ENCODE data around the gene WBP2. TPM values are rescaled to one million over a fixed set of nuclear protein-coding genes. Genes with fewer than 3 reads are reported as not detected.

Gene WBP2
- total RNA-seq, 2 experiments from 2014 or later: 29.9 to 117 TPM

DNA sequence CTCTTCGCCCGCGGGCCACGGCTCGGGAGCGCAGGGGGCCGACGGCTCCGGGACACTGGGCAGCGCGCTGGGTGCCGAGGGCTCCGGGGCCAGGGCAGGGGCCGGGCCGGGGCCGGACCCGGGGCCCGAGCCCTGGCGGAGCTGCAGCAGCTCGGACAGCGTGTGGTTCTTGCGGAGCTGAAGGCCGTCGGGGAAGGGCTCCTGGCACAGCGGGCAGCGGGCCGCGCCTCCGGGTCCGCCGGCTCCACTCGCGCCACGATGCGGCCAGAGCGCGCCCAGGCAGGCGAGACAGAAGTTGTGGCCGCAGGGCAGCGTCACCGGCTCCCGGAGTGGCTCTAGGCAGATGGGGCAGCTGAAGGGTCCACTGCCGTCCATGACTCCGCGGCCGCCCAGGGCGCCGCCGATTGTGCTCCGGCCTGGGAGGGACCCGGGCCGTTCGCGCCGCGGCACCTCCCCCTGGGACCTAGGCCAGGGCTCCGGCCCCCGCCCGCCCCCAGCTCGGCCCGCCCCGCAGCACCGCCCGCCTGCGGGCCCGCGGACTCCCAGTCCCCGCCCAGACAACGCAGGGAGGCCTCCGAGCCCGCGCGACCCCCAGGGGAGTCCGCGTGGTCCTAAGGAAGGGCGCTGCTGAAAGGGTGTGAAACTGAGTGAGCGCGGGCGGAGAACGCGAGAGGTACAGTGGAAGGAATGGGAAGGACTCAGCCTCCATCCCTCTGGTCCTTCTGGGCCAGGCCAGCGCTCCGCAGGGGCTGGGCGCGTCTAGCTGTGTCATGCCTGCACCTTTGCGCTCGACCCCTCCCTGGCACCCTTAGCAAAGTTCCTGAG, 23.3 kb upstream of the WBP2 start, which contains the start of gene TRIM47:
TRIM47 (minus strand) TSS at position 408 of the 825 bp plus-strand sequence; CDS start at position 375, 33 bp downstream.
- H3K36me3 ChIP-seq (ENCODE audit: insufficient read depth, low read length): 0 out of 2 replicates have a peak, but pooled peaks cover 7% of the 10 kb centered on the region
- peak within 1 kb of the TSS; percentile 71 for H3K4me3 ChIP-seq (ENCODE audit: low read depth, low read length, poor library complexity, severe bottlenecking)
- H3K4me2 ChIP-seq (ENCODE audit: low read length): peak within 1 kb of the TSS; percentile 91
- POLR2A ChIA-PET: interaction anchor here (1.5 kb wide), 1 partner anchor 18 kb away, joined by 4 read pairs; the partner anchor contains the start of gene TRIM65
- H3K4me1 ChIP-seq (ENCODE audit: insufficient read depth, low read length, poor library complexity, severe bottlenecking): peaks cover 31% of the 10 kb centered on the region
- TF ChIP-seq, protein P1, sequence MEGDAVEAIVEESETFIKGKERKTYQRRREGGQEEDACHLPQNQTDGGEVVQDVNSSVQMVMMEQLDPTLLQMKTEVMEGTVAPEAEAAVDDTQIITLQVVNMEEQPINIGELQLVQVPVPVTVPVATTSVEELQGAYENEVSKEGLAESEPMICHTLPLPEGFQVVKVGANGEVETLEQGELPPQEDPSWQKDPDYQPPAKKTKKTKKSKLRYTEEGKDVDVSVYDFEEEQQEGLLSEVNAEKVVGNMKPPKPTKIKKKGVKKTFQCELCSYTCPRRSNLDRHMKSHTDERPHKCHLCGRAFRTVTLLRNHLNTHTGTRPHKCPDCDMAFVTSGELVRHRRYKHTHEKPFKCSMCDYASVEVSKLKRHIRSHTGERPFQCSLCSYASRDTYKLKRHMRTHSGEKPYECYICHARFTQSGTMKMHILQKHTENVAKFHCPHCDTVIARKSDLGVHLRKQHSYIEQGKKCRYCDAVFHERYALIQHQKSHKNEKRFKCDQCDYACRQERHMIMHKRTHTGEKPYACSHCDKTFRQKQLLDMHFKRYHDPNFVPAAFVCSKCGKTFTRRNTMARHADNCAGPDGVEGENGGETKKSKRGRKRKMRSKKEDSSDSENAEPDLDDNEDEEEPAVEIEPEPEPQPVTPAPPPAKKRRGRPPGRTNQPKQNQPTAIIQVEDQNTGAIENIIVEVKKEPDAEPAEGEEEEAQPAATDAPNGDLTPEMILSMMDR (conservative IDR thresholded peaks at IDR 0.05; ENCODE audit: low read length): peak; percentile 14; the same call in 1 of the 2 replicates
- TF ChIP-seq EZH2phosphoT487 (IDR thresholded peaks at IDR 0.05; ENCODE audit: borderline replicate concordance, low read depth, low read length): no peak
- peak within 1 kb of the TSS; percentile 70 for H2AFZ ChIP-seq (ENCODE audit: low read length)
- H4K20me1 ChIP-seq (ENCODE audit: insufficient read depth, low read length): no peaks in the 10 kb centered on the region
- no peaks in the 10 kb centered on the region for H3K79me2 ChIP-seq (ENCODE audit: insufficient read depth, low read depth, low read length)
- H3K9me3 ChIP-seq (ENCODE audit: low read length): no peaks in the 10 kb centered on the region
- no TSS peak for BruUV-seq (replicated peaks)
- no peaks in the 10 kb centered on the region for H3K9me2 ChIP-seq (ENCODE audit: insufficient read depth, low read length)
- intact Hi-C loops (cut with micrococcal nuclease; ENCODE audit: unreplicated experiment): no loop called here
- no peak for DNase-seq (ENCODE audit: low spot score)
- CTCF ChIA-PET (ENCODE audit: unreplicated experiment): interaction anchor here (1.0 kb wide), 1 partner anchor 18 kb away, joined by 5 read pairs; the partner anchor contains the start of gene TRIM65
- H3K27ac ChIP-seq (ENCODE audit: low read depth, low read length, poor library complexity, severe bottlenecking): peak within 1 kb of the TSS; percentile 82

DNA sequence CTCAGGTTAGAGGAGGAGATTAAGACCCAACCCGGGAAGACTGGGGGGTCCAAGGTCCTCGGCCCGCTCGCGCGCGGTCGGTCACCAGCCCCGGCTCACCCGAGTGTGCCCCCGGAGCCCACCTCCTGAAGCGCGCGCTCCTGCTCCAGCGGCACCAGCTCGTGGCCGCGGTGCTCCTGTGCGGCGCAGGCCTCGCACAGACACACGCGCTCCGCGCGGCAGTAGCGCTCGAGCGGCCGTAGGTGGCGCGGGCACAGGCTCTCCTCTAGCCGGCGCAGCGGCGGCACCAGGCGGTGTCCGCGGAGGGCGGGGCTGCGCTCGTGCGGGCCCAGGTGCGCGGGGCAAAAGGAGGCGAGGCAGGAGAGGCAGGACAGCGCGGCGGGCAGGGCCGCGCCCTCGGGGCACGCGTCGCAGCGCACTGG, 22.6 kb upstream of the WBP2 start:
- CTCF ChIA-PET (ENCODE audit: unreplicated experiment): interaction anchor here (0.7 to 1.0 kb wide), 2 partner anchors 18 to 22 kb away, joined by 4 to 5 read pairs; partner anchors contain the start of genes TRIM65 and WBP2
- no TSS peak for BruUV-seq (replicated peaks)
- Histone ChIP-seq H3K4me2 (ENCODE audit: low read length) (peak overlapping the region; percentile 91), H4K20me1 (ENCODE audit: insufficient read depth, low read length) (no peaks in the 10 kb centered on the region), H3K9me3 (ENCODE audit: low read length) (no peaks in the 10 kb centered on the region), H3K27ac (ENCODE audit: low read depth, low read length, poor library complexity, severe bottlenecking) (peak overlapping the region; percentile 82), H2AFZ (ENCODE audit: low read length) (peak overlapping the region; percentile 70), H3K9me2 (ENCODE audit: insufficient read depth, low read length) (no peaks in the 10 kb centered on the region), H3K4me1 (ENCODE audit: insufficient read depth, low read length, poor library complexity, severe bottlenecking) (peaks cover 35% of the 10 kb centered on the region), H3K36me3 (ENCODE audit: insufficient read depth, low read length) (0 out of 2 replicates have a peak, but pooled peaks cover 7% of the 10 kb centered on the region), H3K4me3 (ENCODE audit: low read depth, low read length, poor library complexity, severe bottlenecking) (peak overlapping the region; percentile 71), H3K79me2 (ENCODE audit: insufficient read depth, low read depth, low read length) (no peaks in the 10 kb centered on the region)
- intact Hi-C loops (cut with micrococcal nuclease; ENCODE audit: unreplicated experiment): no loop called here
- DNase-seq (ENCODE audit: low spot score): peak; percentile 91
- TF ChIP-seq EZH2phosphoT487 (IDR thresholded peaks at IDR 0.05; ENCODE audit: borderline replicate concordance, low read depth, low read length): no peak
- TF ChIP-seq, protein P1 (conservative IDR thresholded peaks at IDR 0.05; ENCODE audit: low read length): peak; percentile 73
- POLR2A ChIA-PET: interaction anchor here (0.6 to 3.5 kb wide), 5 partner anchors 13 to 233 kb away, joined by 3 to 28 read pairs (median 5); partner anchors contain the start of gene WBP2

Measured in OCI-LY7 (cell line).